G401 (cell line): ENCODE results near the gene FOXF2. TPM values are rescaled to one million over a fixed set of nuclear protein-coding genes. Genes with fewer than 3 reads are reported as not detected.
"Not testable (repeated sequence)": the region's sequence is repeated elsewhere in the genome, so short reads cannot be mapped to it uniquely, and the experiment has no call there.

Source experiments
- DNase-seq: peaks from one replicate; pipeline ENCODE4 v3.0.0-alpha.2; 2015; ENCODE audit warnings: low spot score
- in situ Hi-C: cut with HindIII; loops from 2 replicates; pipeline ENCODE4 v1.10.0; 2016; ENCODE audit warnings: low sequenced_read_pairs, mixed read lengths
- total RNA-seq: library from RNA; depleted of rRNA; stranded (reverse); fragments of >200 nt; shearing (Covaris generic); gene quantifications from 2 replicates; pipeline ENCODE4 v1.2.3, GENCODE V29; 2014; rRNA removed

The FOXF2 gene
- total RNA-seq = 0.68 TPM in 1 of 2 replicates, not detected in the other

DNA sequence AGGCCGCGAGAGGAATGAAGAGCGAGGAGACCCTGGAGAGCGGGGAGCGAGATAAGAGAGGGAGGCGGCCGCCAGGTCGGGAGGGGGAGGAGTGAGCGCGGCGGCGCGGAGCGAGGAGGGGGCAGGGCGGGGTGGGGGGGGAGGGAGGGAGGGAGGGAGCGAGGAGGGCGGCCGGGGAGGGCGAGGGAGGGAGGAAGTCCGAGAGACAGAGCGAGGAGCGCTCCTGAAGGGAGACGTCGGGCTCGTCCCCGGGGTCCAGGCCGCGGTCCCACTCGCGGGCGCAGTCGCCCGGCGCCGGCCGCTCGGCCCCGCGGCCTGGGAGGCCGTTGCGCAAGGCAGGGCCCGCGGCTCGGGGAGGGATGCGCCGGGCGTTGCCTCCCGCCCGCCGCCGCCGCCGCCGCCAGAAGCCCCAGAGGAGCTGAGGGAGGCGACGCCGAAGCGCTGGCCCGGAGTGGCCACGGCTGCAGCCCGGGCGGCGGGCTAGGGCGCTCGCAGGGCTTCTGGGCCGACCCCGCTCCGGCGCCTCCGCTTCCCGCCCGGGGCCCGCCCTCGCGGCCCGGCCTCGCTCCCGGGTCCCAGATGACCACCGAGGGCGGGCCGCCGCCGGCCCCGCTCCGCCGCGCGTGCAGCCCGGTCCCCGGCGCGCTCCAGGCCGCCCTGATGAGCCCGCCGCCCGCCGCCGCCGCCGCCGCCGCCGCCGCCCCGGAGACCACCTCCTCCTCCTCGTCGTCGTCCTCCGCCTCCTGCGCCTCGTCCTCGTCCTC, at the start of gene FOXF2:
Gene FOXF2 (plus strand): TSS at position 208 of the 764 bp plus-strand sequence. CDS start 372 bp downstream, at position 580.
- in situ Hi-C loops = no loop called here
- DNase-seq = no peak

DNA sequence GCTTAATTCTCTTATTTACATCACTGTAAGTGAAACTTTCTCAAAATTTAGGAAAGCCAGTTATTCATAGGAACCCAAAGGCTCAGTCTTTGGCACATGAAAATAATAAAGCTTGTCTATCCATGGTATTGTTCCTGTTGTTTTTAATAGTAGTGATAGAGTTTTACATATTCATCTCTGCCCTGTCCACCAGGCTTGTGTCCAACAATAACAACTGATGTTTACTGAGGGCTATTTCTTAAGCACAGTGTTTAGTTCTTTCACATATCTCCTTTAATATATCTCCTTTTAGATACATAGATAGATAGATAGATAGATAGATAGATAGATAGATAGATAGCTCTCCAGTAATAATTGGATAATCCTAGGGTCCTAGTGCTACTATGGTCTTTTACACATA, 43.3 kb upstream of the FOXF2 start:
- DNase-seq = no peak
- in situ Hi-C loops = no loop called here

GRCh38 chr6:1346558-1347091, 42.8 kb upstream of the FOXF2 start:
- no peak for DNase-seq
- in situ Hi-C loops = no loop called here

DNA sequence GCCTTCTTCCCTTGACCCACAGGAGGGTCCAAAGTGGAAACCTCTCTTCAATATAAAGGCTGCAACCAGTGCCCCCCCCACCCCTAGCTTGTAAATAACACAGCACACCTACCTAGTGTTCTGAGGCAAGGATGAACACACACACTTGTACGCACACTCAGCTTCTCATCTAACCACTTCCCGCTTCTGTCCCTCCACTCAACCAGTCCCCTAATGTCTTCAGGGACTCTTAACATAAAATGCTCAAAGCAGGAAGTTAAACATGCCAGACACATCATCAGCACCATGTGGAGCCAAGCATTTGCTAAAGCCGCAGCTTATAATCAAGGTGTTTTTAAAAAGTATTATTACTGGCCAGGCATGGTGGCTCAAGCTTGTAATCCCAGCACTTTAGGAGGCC, 42.2 kb upstream of the FOXF2 start:
- DNase-seq = no peak
- in situ Hi-C loops = no loop called here

DNA sequence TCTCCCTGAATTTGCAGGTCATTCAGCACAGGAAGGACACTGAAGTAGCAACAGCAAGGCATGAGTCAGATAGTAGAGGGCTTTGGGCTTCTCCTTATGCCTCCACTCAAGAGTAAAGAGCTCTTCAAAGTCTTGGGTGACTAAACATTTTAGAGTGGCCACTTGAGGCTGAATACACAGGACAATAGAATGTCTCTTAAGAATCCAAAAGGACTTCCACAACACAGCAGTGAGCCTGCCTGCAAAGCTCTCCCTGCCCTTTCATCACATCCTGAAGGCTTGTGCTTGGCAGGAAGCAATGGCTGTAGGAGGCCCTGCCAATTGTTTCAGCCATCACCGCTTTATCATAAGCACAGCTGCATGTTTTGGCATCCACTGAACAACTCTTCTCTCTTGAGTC, 40.7 kb upstream of the FOXF2 start:
- in situ Hi-C loops = no loop called here
- DNase-seq = no peak

DNA sequence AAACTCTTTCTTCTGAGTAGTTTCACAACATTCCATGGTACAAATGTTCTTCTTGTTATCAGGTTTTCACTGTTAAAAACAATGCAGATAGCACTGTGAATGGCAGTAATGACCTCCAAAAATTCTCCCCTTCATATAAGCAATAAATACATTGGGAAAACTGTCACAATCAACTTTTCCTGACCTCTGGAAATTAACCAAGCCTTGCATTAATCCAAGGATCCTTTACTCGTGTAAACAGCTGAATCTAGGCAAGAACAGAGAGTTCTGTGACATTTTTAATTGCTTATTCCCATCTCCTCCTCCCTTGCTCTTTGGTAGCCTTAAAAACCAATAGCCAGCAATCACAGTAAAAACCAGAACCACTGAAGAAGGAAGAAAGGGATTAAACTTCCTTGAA, 39.7 kb upstream of the FOXF2 start:
- in situ Hi-C loops = no loop called here
- DNase-seq = no peak

GRCh38 chr6:1351381-1352008, 37.9 kb upstream of the FOXF2 start:
- in situ Hi-C loops = no loop called here
- DNase-seq = no peak

DNA sequence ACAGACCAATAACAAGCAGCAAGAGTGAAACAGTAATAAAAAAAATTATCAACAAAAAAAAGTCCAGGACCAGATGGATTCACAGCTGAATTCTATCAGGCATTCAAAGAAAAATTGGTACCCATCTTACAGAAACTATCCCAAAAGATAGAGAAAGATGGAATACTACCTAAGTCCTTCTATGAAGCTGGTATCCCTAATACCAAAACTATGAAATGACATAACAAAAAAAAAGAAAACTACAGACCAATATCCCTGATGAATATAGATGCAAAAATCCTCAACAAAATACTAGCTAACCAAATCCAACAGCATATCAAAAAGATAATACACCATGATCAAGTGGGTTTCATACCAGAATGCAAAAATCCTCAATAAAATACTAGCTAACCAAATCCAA, 34.3 kb upstream of the FOXF2 start:
- in situ Hi-C loops, DNase-seq: not testable (repeated sequence)

- in situ Hi-C loops, DNase-seq: not testable (repeated sequence)
Measured at GRCh38 chr6:1361717-1362116, 27.7 kb upstream of the FOXF2 start.

DNA sequence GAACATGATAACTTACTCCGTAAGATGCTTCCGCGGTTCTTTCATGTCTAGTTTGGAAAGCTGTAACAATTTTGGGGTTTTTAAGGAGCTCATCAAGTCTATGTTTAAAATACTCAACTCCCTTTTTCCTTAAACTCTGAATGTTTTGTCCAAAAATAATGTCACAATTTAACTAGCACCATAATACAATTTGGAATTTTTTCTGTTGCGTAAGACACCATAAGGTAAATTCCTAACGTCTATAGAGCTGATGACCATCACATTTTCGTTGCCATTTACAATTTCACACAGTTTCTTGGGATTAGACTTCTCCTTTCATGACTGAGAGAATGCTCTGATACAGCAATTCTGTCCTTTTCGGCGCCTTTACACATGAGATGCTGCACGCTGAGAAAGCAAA, 26.7 kb upstream of the FOXF2 start:
- no peak for DNase-seq
- in situ Hi-C loops = no loop called here

DNA sequence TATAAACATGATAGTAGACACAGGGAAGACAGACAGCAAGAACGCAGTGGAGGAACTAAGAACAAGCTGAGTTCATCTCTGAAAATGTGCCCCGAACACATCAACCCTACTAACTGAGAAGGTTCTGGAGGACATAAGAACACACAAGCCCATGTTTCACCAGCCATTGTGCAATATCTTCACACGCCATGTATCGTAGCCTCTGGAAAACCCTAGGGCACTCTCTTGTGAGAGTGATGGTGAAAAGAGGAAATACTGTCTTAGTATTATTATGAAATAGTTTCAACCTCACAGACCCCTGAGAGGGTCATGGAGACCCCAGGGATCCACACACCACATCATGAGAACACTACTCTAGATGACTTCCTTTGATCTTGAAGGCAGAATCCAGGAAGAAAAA, 26.1 kb upstream of the FOXF2 start:
- no peak for DNase-seq
- in situ Hi-C loops = no loop called here

GRCh38 chr6:1363729-1364572, 25.4 kb upstream of the FOXF2 start:
- no peak for DNase-seq
- in situ Hi-C loops = no loop called here

DNA sequence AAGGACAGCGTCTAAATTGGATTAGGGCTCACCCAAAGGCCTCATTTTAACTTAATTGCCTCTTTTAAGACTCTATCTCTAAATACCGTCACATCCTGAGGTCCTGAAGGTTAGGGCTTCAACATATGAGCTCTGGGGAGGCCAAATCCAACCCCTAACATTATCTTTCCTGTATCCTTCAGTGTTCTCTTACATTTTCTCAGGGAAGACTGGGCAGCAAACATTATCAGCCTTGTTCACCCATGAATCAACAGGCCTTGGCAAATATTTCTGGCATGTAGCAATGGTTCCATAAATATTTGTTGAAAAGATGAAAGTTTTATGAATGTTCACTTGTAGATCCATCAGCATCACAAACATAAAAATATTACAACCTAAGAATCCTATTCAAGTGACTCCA, 24.6 kb upstream of the FOXF2 start:
- in situ Hi-C loops = no loop called here
- no peak for DNase-seq

DNA sequence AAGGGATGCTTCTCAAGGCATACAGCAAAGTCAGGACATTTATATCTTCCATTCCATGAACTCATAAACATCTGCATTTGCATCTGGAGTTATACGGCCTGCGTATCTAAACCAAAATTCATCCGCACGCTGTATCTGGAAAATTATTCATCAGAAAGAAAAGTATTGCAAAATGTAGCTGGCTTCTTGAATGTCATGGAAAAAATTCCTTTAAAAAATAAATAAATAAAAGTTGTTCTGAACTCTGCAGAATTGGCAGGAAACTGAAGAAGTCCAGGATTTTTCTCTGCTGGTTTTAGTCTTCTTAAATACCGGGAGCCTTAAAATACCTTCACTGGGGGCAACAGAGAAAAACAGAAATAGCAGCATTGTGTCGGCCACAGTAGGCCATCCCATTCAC, 23.7 kb upstream of the FOXF2 start:
- DNase-seq = no peak
- in situ Hi-C loops = no loop called here

DNA sequence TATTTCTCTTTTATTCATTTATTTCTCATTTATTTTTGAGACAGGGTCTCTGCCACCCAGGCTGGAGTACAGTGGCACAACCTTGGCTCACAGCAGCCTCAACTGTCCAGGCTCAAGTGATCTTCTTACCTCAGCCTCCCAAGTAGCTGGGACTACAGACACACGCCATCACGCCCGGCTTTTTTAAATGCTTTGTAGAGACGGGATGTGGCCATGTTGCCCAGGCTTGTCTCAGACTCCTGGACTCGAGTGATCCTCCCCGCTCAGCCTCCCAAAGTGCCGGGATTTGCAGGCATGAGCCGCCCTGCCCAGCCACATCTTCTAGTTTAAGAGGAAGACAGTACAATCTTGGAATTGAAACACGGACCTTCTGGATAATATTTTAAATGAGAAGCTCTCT, 21.6 kb upstream of the FOXF2 start:
- no peak for DNase-seq
- in situ Hi-C loops = no loop called here

DNA sequence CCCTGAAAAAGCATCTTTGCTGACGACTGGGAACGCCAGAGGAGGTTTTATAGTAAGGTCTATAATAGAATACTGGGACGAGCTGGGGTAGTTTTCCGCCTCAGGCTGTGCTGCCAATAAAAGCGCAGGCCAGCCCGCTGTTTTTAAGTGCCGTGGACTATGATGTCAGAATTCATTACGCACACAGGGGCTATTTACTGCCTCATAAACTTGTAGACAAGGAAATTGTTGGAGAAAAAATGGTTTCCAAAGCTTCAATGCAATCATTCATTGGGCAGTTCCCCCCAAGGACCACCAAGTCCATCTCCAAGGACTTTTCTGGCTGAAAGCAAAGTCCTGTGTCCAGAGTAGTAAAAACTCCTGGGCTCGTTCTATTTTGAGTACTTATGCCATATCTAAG, 20.4 kb upstream of the FOXF2 start:
- in situ Hi-C loops = no loop called here
- DNase-seq = no peak

DNA sequence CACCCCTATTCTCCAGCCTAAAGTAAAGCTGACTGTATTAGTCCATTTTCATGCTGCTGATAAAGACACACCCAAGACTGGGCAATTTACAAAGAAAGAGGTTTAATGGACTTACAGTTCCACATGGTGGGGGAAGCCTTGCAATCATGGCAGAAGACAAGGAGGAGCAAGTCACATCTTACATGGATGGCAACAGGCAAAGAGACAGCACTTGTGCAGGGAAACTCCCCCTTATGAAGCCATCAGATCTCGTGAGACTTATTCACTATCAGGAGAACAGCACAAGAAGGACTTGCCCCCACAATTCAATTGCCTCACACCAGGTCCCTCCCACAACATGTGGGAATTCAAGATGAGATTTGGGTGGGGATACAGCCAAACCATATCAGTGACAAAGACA, 19.7 kb upstream of the FOXF2 start:
- in situ Hi-C loops, DNase-seq: not testable (repeated sequence)

DNA sequence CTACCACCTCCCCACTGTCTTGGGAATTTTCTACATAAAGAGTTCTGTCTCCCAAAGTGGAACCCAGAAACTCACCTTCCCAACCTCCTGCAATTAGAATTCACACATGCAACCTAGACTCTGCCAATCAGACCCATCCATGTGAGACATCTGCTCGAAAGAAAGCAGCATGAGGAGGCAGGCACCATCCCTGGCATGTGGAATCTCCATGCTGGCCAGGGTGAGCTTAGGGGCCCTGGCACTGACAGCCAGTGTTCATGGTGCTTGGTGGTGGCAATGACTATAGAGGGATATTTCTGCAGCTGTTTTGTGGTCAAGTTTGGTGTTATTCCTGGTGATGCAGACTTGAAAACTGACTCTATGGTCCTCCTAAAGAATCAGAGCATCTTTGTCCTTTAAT, 17.4 kb upstream of the FOXF2 start:
- in situ Hi-C loops = no loop called here

DNA sequence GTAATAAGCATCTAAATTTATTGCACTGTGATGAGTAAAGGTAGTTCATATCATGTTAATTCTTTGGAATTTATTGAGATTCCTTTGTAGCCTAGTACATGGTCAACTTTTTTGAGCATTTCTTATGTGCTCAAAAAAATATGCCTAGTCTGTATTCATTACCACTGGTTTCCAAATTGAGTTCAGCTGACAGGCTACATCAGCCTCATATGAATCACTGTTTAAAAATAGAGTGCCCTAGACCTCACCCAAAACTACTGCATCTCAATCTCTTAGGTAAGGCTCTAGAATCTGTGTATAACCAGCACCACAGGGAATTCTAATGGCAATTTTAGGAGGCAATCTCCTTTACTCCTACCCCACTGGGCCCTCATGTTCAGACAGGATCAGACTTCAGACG, 16.7 kb upstream of the FOXF2 start:
- in situ Hi-C loops = no loop called here
- no peak for DNase-seq

More for the DNA sequence above, 17.4 kb upstream of the FOXF2 start:
- DNase-seq = no peak

- in situ Hi-C loops = no loop called here
- no peak for DNase-seq
Measured at GRCh38 chr6:1376653-1377052, 12.7 kb upstream of the FOXF2 start.
